LHCN-M2 (cell line): ENCODE results near the gene KHNYN. TPM values are rescaled to one million over a fixed set of nuclear protein-coding genes. Genes with fewer than 3 reads are reported as not detected.
"Not testable (repeated sequence)": the region's sequence is repeated elsewhere in the genome, so short reads cannot be mapped to it uniquely, and the experiment has no call there.

Experiments used
- DNase-seq: peaks from one replicate; pipeline ENCODE4 v3.0.0-alpha.2; 2012; ENCODE audit warnings: low read depth
- total RNA-seq: library from RNA; depleted of rRNA; stranded (reverse); fragments of >200 nt; gene quantifications from 2 replicates; pipeline ENCODE4 v1.2.3, GENCODE V29; 2014

KHNYN gene
- total RNA-seq, 1 experiment from 2014 or later, result 29.7 TPM

GRCh38 chr14:24437020-24437735 is 7.4 kb downstream of the KHNYN start:
- no peak for DNase-seq

GRCh38 chr14:24437736-24438067 is 7.9 kb downstream of the KHNYN start:
- DNase-seq, result no peak

GRCh38 chr14:24438223-24439097 is 8.7 kb downstream of the KHNYN start:
- no peak for DNase-seq

- DNase-seq, result no peak
Observed at GRCh38 chr14:24439257-24439656, 9.5 kb downstream of the KHNYN start.

GRCh38 chr14:24439830-24440605 is 10.3 kb downstream of the KHNYN start:
- DNase-seq, result no peak

- DNase-seq, result no peak
Observed at GRCh38 chr14:24440606-24441399, 11.0 kb downstream of the KHNYN start.

GRCh38 chr14:24441485-24441884 is 11.7 kb downstream of the KHNYN start:
- no peak for DNase-seq

GRCh38 chr14:24441904-24442239 is 12.1 kb downstream of the KHNYN start:
- no peak for DNase-seq

- peak; percentile 99 for DNase-seq
Observed at GRCh38 chr14:24442240-24443052, 12.7 kb downstream of the KHNYN start, which contains the start of gene SDR39U1. SDR39U1 (minus strand) TSS chr14:24442776; CDS start chr14:24442769, 7 bp downstream.

GRCh38 chr14:24443053-24443665 is 13.4 kb downstream of the KHNYN start:
- no peak for DNase-seq

- not testable (repeated sequence) for DNase-seq
Observed at GRCh38 chr14:24450828-24451227, 21.1 kb downstream of the KHNYN start.

- DNase-seq, result peak; percentile 34
Observed at GRCh38 chr14:24456980-24457379, 27.2 kb downstream of the KHNYN start.

GRCh38 chr14:24458736-24459135 is 29.0 kb downstream of the KHNYN start:
- DNase-seq, result no peak

- DNase-seq, result no peak
Observed at GRCh38 chr14:24459331-24459730, 29.6 kb downstream of the KHNYN start.

- no peak for DNase-seq
Observed at GRCh38 chr14:24461336-24461735, 31.6 kb downstream of the KHNYN start.

GRCh38 chr14:24463017-24463883 is 33.5 kb downstream of the KHNYN start:
- DNase-seq, result no peak

- no peak for DNase-seq
Observed at GRCh38 chr14:24463884-24464785, 34.4 kb downstream of the KHNYN start.

- no peak for DNase-seq
Observed at GRCh38 chr14:24465368-24465767, 35.6 kb downstream of the KHNYN start.
